CD4-positive, alpha-beta T cell treated with Interleukin-10 for 1 hour (primary cell): ENCODE data around the gene SKAP1.
A peak's percentile ranks its signal among the peaks of the same experiment; 100 is the strongest.
"Not testable (repeated sequence)": the region's sequence is repeated elsewhere in the genome, so short reads cannot be mapped to it uniquely, and the experiment has no call there.

Source experiments
- DNase-seq: peaks from one replicate; pipeline ENCODE4 v3.0.0-alpha.2; 2020

The SKAP1 gene

GRCh38 chr17:48445248-48445620, 15.2 kb upstream of the SKAP1 start:
- no peak for DNase-seq

- peak; percentile 36 for DNase-seq
Observed at GRCh38 chr17:48444516-48445247, 14.7 kb upstream of the SKAP1 start.

- no peak for DNase-seq
Observed at GRCh38 chr17:48443712-48444111, 13.7 kb upstream of the SKAP1 start.

GRCh38 chr17:48442819-48443218, 12.8 kb upstream of the SKAP1 start:
- peak; percentile 33 for DNase-seq

- no peak for DNase-seq
Observed at GRCh38 chr17:48441862-48442261, 11.8 kb upstream of the SKAP1 start.

- DNase-seq = peak; percentile 86
Observed at GRCh38 chr17:48441231-48441711, 11.3 kb upstream of the SKAP1 start.

- DNase-seq = no peak
Observed at GRCh38 chr17:48440669-48441068, 10.7 kb upstream of the SKAP1 start.

- peak; percentile 78 for DNase-seq
Observed at GRCh38 chr17:48439875-48440505, 10.0 kb upstream of the SKAP1 start.

- peak; percentile 53 for DNase-seq
Observed at GRCh38 chr17:48439110-48439850, 9.3 kb upstream of the SKAP1 start.

GRCh38 chr17:48438516-48439061, 8.6 kb upstream of the SKAP1 start:
- no peak for DNase-seq

GRCh38 chr17:48433896-48434295, 3.9 kb upstream of the SKAP1 start:
- DNase-seq = no peak

GRCh38 chr17:48432820-48433775, 3.1 kb upstream of the SKAP1 start:
- DNase-seq = no peak

GRCh38 chr17:48429156-48429555, 858 bp downstream of the SKAP1 start:
- DNase-seq = peak; percentile 59

- peak; percentile 76 for DNase-seq
Observed at GRCh38 chr17:48427598-48427997, 2.4 kb downstream of the SKAP1 start.

- no peak for DNase-seq
Observed at GRCh38 chr17:48426761-48427500, 3.1 kb downstream of the SKAP1 start.

- DNase-seq = no peak
Observed at GRCh38 chr17:48426019-48426665, 3.9 kb downstream of the SKAP1 start.

- DNase-seq = not testable (repeated sequence)
Observed at GRCh38 chr17:48422060-48422459, 8.0 kb downstream of the SKAP1 start.

- no peak for DNase-seq
Observed at GRCh38 chr17:48420823-48421222, 9.2 kb downstream of the SKAP1 start.

GRCh38 chr17:48416971-48417370, 13.0 kb downstream of the SKAP1 start:
- DNase-seq = no peak

- peak; percentile 34 for DNase-seq
Observed at GRCh38 chr17:48413613-48414405, 16.2 kb downstream of the SKAP1 start.
